Upper lobe of right lung (tissue), 1 donor: ENCODE results near the gene FAM149A. TPM values are rescaled to one million over a fixed set of nuclear protein-coding genes. Genes with fewer than 3 reads are reported as not detected.

Experiments used
- ATAC-seq: fragments of 200-7000 bp; cut with Tn5 transposase; one replicate; pipeline ENCODE4 v1.9.1; 2020; ENCODE audit warnings: mild to moderate bottlenecking, moderate library complexity
- DNase-seq: peaks from one replicate; pipeline ENCODE4 v3.0.0-alpha.2; 2020
- H3K27ac ChIP-seq: fragments of 200-600 bp; one replicate; pipeline ENCODE4 v1.8.0; 2022
- H3K27me3 ChIP-seq: fragments of 200-600 bp; one replicate; pipeline ENCODE4 v1.8.0; 2022; ENCODE audit warnings: mild to moderate bottlenecking
- H3K36me3 ChIP-seq: fragments of 200-600 bp; one replicate; pipeline ENCODE4 v1.8.0; 2022
- H3K4me1 ChIP-seq: fragments of 200-600 bp; one replicate; pipeline ENCODE4 v1.8.0; 2022
- H3K4me3 ChIP-seq: fragments of 200-600 bp; one replicate; pipeline ENCODE4 v1.8.0; 2022; ENCODE audit warnings: mild to moderate bottlenecking
- H3K9me3 ChIP-seq: fragments of 200-600 bp; one replicate; pipeline ENCODE4 v1.8.0; 2022
- CTCF ChIP-seq: fragments of 200-600 bp; IDR thresholded peaks from one replicate; pipeline ENCODE4 v1.8.0; 2022; ENCODE audit warnings: antibody characterized with exemption
- intact Hi-C: fragments of 100-400 bp; cut with DNase I; formaldehyde crosslinking; loops from one replicate; pipeline ENCODE4 v1.11.0; 2022
- total RNA-seq: library from RNA; stranded (reverse); fragmentation: NEBNext Ultra II Directional; extraction: Animal tissue kit (Norgen Biotek cat#: 25700); gene quantifications from one replicate; pipeline ENCODE4 v1.2.1, GENCODE V29; 2021
- donor health status: DM: no; HTN: yes; CAD: no; lungs with severe emphysema.

FAM149A gene
- total RNA-seq, 1 donor from 2014 or later: 16.4 TPM

DNA sequence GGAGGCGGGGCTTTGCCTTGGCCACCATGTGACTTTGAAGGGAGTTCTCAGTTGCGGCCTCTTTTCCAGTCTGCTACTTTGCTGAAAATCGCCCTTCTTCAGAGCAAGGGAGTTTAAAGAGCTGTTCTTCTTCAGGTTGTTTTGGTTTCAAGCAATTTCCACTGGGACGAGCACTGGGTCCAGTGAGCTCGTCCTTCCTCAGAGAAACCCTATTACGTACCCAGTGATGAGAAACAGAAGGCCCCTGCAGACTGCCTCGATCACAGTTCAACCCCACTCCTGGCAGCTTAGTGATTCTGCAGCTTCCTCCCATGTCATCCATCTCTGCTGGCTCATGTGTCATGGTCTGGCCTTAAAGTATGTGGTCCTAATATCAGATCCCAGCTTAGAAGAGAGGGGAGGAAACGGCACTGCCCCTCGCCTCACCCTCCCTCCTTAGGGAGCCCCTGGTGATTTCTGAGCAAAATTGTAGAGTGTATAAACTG lies 7.8 kb upstream of the FAM149A start:
- Histone ChIP-seq H3K36me3 (no peaks in the 10 kb centered on the region), H3K9me3 (no peaks in the 10 kb centered on the region), H3K27me3 (no peaks in the 10 kb centered on the region), H3K27ac (no peak overlapping the region), H3K4me3 (no peak overlapping the region), H3K4me1 (no peaks in the 10 kb centered on the region)
- ATAC-seq: no peak
- DNase-seq: no peak
- TF ChIP-seq CTCF: no peak
- intact Hi-C loops: no loop called here

DNA sequence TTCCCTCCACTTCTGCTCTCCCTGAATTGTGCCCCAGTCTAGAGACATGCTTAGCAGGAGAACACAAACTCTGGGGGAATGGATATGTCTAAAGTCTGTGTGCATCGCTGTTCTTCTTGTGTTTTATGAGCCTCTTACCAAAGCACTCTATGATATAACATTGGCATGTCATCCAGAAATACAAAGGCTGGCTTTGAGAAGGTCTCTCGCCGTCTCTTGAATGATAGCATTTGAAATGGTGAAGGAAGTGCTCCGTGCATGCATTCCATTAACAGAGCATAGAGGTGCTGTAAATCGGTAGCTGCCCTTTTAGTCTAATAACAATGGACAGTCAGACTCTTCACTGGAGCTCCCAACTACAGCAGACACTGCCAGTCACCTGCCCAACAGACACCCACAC lies 7.1 kb upstream of the FAM149A start:
- intact Hi-C loops: no loop called here
- DNase-seq: no peak
- no peak for ATAC-seq

GRCh38 chr4:186102931-186103330 lies 1.6 kb upstream of the FAM149A start:
- H3K9me3 ChIP-seq: no peaks in the 10 kb centered on the region
- no peak for TF ChIP-seq CTCF
- peaks cover 8% of the 10 kb centered on the region for H3K4me1 ChIP-seq
- ATAC-seq (no peak), DNase-seq (no peak)
- H3K27ac ChIP-seq: no peak overlapping the region
- H3K36me3 ChIP-seq: no peaks in the 10 kb centered on the region
- H3K27me3 ChIP-seq: peaks cover 19% of the 10 kb centered on the region
- H3K4me3 ChIP-seq: no peak overlapping the region
- intact Hi-C loops: no loop called here

More for the DNA sequence above, 7.1 kb upstream of the FAM149A start:
- no peaks in the 10 kb centered on the region for H3K9me3 ChIP-seq
- H3K4me1 ChIP-seq: no peaks in the 10 kb centered on the region
- H3K27me3 ChIP-seq: no peaks in the 10 kb centered on the region
- H3K27ac ChIP-seq: no peak overlapping the region
- no peak for TF ChIP-seq CTCF
- H3K36me3 ChIP-seq: no peaks in the 10 kb centered on the region
- no peak overlapping the region for H3K4me3 ChIP-seq

DNA sequence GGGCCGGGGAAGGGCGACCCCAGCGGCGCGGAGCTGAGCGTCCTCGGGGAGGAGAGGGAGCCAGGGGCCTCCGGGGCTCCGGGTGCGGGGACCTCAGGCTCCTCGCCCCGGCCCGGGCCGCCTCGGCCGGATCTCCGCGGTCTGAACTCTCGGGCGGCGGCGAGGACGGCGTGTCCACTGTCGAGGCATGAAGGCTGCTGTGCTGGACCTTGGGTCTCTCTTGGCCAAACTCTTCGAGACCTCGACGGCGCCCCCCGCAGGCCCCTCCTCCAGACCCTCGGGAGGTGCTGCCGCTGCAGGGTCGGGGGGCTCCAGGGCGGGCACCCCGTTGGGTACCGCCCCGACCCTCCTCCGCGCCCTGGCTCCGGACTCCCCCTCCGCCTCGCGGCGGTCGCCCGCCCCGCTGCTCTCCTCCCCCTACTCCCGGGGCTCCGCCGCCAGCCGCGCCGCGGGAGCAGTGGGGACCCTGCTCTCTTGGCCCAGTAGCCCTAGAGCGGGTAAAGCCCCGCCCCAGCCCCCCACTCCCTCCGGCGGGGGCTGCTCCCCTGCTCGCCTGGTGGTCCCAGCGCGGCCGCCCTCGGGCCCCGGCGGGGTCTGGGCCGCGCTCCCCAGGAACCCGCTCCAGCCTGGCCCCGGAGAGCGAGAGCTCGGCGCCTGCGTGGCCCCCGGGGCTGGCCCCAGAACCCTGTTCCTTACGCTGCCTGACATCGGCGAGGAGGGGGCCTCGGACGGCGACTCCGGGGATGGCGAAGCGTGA lies 564 bp downstream of the FAM149A start:
- TF ChIP-seq CTCF: no peak
- intact Hi-C loops: no loop called here
- ATAC-seq (peak; percentile 63), DNase-seq (peak; percentile 72)
- Histone ChIP-seq H3K36me3 (no peaks in the 10 kb centered on the region), H3K9me3 (no peaks in the 10 kb centered on the region), H3K4me1 (peaks cover 8% of the 10 kb centered on the region), H3K27me3 (peaks cover 19% of the 10 kb centered on the region), H3K27ac (peak overlapping the region; percentile 24), H3K4me3 (peak overlapping the region; percentile 60)

DNA sequence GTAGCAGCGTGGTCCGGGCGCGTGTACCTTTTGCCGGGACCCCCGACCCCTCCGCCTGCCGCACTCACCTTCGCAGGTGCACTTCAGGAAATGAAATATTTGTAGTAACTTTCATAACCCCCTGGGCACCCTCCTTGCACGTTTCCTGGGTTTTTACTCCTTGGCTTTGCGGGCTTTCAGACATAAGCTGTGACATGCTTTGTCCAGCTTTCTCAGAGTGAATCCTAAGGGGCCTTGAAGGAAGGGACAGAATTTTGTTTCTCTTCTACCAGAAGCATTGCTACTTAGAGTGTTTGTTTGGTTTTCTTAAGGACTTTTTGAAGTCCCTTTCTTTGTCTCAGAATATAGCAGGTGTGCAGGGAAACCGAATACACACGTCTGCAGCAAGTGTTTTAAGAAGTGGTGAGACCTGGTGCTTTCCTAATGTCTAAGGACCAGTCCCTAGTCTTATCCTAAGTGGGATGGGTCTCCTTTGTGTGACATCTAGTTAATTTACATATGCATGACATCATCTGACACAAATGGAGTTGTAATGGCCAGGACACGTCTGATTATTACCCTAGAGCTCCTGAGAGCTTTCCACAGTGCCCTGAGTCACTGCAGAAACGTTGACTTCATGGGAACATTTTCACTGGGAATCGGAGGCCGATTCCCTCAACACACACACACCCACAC lies 1.3 kb downstream of the FAM149A start:
- DNase-seq (no peak), ATAC-seq (peak; percentile 41)
- H3K27me3 ChIP-seq: peaks cover 19% of the 10 kb centered on the region

More for the DNA sequence above, 1.3 kb downstream of the FAM149A start:
- Histone ChIP-seq H3K27ac (peak overlapping the region; percentile 24), H3K4me1 (peaks cover 8% of the 10 kb centered on the region), H3K4me3 (peak overlapping the region; percentile 60), H3K36me3 (no peaks in the 10 kb centered on the region), H3K9me3 (no peaks in the 10 kb centered on the region)
- no peak for TF ChIP-seq CTCF
- intact Hi-C loops: no loop called here
